CD4-positive, alpha-beta T cell treated with Interleukin-4 for 4 hours (primary cell): ENCODE data around the gene CENPK.
"Not testable (repeated sequence)": the region's sequence is repeated elsewhere in the genome, so short reads cannot be mapped to it uniquely, and the experiment has no call there.

ENCODE experiments used
- DNase-seq: peaks from one replicate; pipeline ENCODE4 v3.0.0-alpha.2; 2020

CENPK gene, protein sequence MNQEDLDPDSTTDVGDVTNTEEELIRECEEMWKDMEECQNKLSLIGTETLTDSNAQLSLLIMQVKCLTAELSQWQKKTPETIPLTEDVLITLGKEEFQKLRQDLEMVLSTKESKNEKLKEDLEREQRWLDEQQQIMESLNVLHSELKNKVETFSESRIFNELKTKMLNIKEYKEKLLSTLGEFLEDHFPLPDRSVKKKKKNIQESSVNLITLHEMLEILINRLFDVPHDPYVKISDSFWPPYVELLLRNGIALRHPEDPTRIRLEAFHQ

DNA sequence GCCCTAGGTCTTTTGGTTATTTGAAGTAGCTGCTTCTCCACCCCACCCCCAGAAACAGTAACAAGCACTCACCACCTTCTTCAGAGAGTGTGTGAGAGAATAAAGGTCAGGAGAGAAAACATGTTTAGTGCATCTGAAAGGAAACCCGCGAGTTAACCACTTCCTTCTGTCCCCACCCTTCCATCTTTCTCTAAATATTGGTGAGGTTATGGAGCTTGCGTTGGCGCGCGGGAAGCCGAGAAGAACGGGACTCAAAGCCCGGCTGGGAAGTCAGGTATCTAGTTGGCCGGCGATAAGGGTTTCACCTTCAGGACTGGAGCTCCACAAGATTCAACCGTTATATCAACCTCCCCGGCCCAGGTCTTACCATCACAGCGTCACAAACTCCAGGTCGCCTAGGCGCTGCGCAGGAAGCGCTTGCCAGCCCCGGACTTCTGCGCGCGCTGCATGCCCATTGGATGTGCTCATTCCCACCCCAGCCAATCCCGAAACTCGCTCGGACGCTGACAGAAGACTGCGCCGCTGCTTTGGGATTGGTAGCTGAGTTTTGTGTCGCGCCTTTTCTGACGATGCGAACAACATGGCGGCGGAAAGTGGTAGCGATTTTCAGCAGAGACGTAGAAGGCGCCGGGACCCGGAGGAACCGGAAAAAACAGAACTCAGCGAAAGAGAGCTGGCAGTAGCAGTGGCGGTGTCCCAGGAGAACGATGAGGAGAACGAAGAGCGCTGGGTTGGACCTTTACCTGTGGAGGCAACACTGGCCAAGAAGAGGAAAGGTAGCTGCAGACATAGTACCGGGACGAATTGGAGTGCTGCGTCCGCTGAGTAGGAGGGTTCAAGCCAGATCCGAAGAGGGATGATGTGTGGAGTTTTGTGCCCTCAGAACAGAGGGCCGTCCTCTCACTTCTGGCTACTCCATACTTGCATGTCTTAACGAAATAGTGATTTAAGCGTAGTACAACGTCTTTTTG, at the start of gene CENPK, which contains the start of gene PPWD1:
TSS of gene CENPK (minus strand) at position 438 of the 971 bp plus-strand sequence. CDS start 8,261 bp downstream, outside the sequence.
TSS of gene PPWD1 (plus strand) at position 566 of the 971 bp plus-strand sequence. CDS start at position 581, 15 bp downstream.
- peak; percentile 95 for DNase-seq

DNA sequence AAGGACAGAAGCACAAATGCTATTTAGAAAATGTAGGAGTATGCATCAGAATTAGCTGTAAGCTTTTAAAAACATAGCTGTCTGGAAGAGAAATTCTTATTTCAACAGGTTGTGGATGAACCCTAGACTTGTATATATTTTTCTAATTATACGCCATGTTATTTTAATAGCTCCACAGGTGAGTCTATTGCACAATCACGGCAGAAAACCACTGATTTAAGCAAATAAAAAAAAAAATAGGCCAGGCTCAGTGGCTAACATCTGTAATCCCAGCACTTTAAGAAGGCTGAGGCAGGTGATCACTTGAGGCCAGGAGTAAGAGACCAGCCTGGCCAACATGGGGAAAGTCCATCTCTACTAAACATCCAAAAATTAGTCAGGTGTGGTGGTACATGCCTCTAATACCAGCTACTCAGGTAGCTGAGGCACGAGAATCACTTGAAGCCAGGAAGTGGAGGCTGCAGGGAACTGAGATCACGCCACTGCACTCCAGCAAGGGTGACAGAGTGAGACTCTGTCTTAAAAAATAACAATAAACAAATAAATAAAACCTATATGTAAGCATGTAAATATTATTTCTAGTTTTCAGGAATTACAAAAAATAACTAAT, 49.4 kb upstream of the CENPK start:
- no peak for DNase-seq

DNA sequence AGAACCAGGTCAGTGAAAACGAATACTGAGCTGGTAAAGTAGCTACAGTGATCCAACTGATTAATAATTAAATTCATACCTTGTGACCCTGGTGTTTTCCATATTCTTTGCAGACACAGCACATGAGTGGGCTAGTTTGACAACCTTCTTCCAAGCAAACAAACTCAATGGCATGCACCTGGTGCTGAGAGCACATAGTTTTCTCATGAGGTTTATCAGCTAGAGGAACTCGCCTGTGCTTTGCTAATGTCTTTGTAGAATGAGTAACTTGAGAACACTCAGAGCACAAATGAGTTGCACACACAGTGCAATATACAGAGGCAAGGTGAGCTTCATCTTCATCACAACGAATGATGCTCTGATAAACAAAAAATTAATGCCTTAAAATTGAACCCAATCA, 48.6 kb upstream of the CENPK start:
- DNase-seq, result no peak

DNA sequence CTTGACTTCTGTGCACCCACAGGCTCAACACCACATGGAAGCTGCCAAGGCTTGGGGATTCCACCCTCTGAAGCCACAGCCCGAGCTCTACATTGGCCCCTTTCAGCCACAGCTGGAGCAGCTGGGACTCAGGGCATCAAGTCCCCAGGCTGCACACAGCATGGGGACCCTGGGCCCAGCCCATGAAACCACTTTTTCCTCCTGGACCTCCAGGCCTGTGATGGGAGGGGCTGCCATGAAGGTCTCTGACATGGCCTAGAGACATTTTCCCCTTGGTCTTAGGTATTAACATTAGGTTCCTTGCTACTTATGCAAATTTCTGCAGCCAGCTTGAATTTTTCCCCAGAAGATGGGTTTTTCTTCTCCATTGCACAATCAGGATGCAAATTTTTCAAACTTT, 38.8 kb upstream of the CENPK start:
- not testable (repeated sequence) for DNase-seq

DNA sequence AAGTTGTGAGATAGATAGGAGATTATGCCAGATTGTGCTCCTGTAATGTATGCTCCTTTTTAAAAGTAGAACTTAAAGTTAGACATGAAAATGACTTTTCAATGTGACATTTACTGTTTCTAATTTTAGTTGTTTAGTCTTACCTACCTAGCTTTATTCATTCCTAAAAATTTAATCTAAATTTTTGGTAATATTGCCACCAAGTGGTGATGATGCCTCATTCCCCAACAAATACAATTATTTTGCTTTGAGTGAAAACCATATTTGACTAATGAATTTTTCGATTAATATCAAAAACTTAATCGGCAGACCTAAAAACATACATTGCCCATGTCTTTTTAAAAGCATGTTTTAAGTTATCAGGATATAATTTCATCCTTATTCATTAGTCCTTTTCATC, 25.7 kb upstream of the CENPK start:
- DNase-seq, result no peak

DNA sequence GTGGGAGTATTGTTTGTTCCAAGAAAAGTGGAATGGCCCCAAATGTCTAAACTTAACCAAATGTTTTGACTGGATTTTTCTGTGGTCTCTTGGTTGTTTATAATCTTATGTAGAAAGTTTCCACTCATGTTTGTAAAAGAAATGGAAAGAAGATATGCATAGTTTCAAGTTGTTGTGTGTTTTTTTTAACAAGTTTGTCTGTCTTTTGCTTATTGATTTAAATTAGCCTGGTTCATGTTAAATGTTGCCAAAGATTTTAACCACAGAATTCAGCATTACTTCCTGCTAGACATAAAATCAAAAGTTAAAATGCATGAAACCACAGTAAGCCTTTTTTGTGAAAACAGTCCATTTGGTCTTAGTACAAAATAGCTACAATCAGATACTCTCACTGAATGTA, 14.2 kb upstream of the CENPK start:
- DNase-seq, result no peak

DNA sequence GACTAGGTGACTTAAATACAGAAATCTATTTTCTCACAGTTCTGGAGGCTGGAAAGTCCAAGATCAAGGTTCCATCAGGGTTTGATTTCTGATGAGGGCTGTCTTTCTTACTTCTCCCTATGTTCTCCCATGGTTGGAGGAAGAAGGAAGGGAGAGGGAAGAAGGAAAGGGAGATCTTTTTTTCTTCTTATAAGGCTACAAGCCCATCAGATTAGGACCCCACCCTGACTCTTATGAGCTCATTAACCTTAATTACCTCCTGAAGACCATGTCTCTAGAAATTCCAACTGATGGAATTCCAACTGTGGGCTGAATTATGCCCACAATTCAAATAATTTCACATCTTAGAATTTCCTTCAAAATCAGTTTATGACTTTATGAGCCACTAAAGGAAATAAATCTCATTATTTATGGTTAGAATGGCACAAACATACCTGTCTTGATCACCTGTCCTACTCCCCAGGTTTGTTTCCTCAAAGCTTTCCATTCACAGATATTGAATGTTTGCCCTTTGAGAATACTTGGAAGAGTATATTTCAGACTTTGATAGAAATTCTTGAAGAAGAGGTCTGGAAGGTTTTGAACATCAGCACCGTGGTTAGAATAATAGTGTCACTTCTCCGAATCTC, 7.7 kb upstream of the CENPK start:
- no peak for DNase-seq

DNA sequence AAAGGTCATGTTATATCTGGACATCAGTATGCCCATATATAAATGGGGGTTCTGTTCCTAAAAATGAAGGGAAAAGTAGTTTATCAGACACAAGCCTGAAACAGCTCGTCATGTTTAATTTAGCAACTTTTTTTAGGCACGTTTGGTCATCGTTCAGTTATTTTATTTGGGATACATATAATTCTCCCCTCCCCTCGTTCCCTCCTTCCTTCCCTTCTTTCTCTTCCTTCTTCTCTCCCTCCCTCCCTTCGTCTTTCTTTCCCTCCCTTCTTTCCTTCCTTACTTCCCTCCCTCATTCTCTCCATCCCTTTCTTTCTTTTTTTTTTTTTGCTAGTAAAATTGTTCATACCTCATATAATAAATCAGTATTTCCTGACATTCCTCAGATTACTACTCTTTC, 3.5 kb upstream of the CENPK start:
- no peak for DNase-seq

DNA sequence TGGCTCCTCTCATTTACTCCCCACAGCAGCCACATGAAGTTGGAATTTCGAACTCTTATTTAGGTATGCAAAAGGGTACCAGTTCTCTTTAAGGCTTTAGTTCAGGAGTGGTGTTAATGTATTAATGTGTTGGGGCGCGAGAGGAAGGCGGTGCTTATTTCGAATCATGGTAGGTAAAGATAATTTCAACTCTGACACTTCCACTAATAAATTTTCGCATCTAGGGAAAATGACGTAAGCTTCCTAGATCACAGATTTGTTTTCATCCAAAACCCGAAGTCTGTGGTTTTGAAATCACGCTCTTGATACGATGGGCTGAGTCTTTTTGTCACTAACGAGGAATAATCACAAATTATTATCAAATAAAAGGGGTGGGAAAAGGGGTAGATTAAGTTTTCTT, 809 bp upstream of the CENPK start:
- no peak for DNase-seq

DNA sequence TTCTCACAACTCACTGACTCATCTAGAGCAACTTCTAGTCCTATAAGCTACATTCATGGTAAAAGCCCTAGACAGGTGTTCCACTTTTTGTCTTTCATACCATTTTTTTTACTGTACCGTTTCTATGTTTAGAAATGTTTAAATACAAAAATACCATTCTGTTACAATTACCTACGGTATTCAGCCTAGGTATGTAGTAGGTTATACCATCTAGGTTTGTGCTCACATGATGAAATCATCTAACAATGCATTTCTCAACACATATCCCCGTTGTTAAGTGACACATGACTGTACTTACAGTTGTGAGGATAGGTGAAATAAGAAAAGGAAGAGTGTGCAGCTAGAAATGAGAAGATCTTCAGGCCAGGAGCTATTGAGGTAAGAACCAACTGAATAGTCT, 6.2 kb downstream of the CENPK start:
- no peak for DNase-seq

DNA sequence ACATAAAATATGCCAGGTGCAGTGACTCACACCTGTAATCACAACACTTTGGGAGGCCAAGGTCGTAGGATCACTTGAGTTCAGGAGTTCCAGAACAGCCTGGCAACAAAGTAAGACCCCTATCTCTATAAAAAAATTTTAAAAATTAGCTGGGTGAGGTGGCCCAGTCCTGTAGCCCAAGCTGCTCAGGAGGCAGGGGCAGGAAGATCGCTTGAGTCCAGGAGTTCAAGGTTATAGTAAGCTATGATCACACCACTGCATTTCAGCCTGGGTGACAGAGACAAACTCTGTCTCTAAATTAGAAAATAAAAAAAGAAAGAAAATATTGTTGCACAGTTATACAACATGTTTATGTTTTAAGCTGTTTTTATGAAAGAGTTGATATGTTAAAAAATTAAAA, 6.8 kb downstream of the CENPK start:
- no peak for DNase-seq

DNA sequence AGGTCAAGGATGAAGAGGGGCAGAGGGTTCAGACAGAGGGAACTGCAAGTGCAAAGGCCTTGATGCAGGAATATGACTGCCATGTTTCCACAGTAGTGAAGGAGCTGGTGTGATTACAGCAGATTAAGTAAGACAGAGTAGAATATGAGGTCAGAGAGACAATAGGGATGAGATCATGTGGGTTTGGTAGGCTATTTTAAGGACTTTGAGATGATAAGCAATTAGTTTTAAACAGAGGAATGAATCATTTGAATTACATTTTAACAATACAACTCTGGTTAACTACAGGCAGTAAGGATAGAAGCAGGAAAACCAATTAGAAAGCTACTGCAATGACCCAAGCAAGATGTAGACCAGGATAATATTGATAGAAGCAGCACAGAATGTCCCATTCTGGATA, 7.7 kb downstream of the CENPK start:
- DNase-seq, result no peak

DNA sequence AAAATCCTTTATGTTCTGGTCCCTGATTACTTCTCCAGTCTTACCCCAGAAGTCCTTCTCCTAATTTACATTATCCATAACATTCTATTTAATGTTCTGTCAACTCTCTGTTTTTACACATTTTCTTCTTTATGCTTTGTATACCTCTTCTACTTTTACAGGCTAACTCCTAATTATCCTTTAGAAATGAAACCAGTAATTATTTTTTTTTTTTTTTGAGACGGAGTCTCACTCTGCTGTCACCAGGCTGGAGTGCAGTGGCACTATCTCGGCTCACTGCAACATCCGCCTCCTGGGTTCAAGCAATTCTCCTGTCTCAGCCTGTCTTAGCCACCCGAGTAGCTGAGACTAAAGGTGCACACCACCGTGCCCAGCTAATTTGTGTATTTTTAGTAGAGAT, 9.0 kb downstream of the CENPK start:
- DNase-seq, result no peak

DNA sequence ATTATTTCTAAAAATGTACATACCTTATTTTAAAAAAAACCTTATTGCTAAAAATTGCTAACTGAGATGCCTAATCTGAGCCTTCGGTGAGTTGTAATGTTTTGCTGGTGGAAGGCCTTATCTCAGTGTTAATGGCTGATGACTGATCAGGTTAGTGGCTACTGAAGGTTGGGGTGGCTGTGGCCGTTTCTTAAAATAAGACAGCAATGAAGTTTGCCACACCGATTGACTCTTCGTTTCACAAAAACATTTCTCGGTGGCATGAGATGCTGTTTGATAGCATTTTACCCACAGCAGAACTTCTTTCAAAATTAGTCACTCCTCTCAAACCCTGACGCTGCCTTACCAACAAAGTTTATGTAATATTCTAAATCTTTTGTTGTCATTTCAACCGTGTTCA, 14.7 kb downstream of the CENPK start:
- no peak for DNase-seq

DNA sequence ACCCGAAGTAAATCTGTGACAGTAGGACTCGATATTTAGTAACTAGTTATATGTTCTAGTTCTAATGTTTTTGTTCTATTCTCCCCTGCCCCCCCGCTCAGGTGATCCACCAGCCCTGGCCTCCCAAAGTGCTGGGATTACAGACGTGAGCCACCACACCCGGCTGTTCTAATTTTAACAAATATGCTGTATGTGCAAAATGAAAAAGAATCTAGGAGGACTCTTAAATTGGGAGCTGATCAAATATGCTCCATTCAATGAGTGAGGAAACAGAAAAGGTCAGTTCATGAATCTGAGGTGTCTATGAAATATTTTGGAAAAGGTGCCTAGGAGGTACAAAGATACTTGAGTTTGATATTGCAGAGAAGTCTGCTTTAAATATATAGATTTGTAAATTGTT, 16.8 kb downstream of the CENPK start:
- DNase-seq, result no peak

DNA sequence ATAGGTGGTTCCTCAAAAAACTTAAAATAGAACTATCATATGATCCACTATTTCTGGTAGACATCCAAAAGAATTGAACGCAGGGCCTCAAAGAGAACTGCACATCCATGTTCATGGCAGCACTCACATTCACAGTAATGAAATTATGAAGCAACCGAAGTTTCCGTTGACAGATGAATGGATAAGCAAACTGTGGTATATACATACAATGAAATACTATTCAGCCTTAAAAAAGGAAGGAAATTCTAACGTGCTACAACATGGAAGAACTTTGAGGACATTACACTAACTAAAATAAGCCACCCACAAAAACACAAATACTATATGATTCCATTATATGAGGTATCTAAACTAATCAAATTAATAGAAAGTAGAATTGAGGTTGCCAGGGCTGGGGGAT, 18.5 kb downstream of the CENPK start:
- DNase-seq, result no peak

DNA sequence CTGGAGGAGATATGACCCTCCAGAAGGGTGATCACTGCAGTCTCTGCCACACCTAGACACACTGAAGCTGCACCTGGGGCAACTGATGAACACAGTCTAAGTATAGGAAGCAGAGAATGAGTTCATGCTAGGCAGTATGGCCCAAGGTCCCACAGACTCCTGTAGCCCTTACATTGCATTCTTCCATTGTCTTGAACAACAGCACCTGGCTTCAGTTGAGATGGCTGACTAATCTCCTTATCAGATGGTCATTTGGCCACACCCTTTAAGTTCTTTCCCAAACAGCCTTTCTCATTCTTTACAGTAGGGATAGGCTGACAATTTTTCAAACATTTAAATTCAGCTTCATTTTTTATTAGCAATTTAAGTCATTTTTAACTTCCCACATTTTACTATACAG, 23.1 kb downstream of the CENPK start:
- DNase-seq, result no peak

DNA sequence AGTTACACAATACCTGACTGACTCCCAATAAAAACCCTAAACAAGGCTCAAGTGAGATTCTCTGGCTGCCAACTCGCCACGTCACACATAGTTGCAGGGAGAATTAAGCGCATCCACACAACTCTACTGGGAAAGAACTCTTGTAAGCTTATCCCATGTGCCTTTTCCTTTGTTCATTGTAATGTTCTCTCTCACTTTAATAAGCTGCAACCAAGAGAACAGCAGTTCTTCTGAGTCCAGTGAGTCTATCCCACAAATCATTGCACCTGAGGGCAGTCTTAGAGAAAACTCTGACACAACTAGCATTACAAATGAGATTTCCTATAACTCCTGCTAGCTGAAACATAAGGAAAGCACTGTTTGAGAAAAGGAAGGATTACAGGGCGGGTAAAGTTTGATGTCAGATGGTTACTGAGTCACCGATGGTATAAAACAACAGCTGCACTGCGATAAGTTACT, 27.4 kb downstream of the CENPK start:
- DNase-seq, result no peak

DNA sequence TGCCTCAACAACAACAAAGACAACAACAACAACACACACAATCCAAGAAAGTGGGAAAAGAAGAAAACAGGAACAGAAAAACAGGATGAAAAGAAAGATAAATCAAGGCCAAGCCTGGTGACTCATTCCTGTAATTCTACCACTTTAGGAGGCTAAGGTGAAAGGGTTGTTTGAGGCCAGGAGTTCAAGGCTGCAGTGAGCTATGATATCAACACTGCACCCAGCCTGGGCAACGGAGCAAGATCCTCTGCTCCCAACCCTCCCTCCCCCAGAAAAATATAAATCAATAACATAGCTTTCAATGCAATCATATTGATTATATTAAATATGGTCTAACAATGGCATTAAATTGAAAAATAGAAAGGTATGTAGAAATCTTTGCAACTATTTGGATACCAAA, 32.1 kb downstream of the CENPK start:
- DNase-seq, result no peak

DNA sequence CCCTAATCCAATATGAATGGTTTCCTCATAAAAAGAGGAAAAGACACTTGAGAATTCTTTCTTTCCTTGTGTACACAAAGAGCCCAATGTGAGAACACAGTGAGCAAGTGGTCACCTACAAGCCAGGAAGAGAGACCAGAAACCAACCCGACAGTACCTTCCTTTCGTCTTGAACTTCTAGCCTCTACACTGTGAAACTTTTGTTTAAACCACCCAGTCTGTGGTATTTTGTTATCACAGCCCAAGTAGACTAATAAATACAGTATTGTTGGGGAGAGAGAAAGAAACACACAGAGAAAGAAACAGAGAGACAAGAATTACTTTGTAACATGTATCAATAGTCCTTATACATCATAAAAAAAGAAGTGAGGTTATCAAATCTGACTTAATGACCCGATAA, 37.2 kb downstream of the CENPK start:
- DNase-seq, result no peak

DNA sequence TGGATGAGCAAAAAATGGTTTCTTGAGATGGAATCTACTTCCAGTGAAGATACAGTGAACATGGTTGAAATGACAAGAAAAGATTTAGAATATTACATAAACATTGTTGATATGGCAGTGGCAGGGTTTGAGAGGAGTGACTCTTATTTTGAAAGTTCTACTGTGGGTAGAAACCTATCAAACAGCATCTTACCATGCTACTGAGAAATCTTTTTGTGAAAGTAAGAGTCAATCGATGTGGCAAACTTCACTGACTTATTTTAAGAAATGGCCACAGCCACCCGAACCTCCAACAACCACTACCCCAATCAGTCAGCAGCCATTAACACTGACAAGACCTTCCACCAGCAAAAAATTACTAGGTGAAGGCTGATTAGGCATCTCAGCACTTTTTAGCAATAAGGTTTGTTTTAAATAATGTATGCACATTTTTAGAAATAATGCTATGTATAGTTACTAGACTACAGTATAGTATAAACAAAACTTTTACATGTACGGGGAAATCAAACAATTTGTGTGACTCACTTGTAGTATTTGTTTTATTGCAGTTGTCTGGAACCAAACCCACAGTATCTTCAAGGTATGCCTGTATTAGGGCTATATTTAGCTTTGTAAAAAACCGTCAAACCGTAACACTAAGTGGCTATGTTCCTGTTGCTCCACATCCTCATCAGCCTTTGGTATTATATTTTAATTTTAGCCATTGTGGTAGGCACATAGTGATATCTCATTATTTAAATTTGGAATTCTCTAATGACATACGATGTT, 50.6 kb downstream of the CENPK start:
- DNase-seq, result no peak

DNA sequence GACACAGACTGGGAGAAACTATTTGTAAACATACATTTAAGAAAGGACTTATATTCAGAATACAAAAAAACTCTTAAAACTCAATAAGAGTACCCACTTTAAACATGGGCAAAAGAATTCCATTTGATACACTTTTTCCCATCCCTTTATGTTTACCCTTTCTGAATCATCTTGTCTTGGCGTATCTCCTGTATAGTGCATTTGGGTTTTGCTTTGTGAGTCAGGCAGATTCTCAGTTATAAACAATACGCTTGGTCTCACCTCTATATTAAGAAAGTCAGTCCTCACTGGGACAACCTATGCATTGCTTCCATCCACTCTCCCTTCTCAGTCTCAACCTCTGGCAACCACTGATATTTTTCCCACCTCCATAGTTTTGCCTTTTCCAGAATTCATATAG, 54.0 kb downstream of the CENPK start:
- DNase-seq, result no peak
